ENCODE data around the gene OPRL1. TPM values are rescaled to one million over a fixed set of nuclear protein-coding genes. Genes with fewer than 3 reads are reported as not detected.

OPRL1 gene
- total RNA-seq, 1 experiment from 2014 or later = 1.5 TPM

DNA sequence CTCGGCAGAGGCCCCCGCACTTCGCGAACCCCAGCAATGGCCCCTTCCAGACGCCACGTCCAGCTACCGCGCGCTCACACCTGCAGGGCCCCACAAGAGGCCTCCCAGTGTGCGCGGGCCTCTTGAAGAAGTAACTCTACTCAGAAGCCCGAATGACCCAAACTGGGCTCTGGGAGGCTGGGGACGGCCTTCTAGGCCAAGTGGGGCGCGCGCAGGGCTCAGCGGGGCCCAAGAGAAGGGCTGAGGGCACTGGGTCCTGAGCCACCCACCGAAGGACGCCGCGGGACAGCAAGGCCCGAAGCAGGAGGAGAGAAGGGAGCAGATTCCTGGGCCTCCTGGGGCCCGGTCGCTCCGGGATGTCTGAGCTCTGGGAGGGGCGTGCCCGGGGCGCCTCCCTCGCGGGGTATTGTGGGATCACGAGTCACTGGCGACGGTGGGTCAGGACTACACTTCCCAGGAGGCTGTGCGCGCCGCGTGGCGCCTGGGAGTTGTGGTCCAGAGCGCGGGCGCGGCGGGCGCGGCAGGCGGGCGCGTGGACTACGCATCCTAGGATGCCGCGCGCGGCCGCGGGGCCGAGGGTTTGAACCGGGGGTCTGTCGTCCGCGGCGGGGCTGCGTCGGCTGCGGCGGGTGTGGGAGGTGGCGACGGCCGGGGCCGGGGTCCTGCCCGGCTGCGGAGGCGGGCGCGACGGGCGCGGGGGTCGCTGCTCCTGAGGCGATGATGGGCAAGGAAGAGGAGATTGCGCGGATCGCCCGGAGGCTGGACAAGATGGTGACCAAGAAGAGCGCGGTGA, 17.1 kb upstream of the OPRL1 start, which contains the start of gene TCEA2:
Gene TCEA2 (plus strand): TSS at position 603 of the 793 bp plus-strand sequence. CDS start 115 bp downstream, at position 718.
- Histone ChIP-seq H3K4me2 (peak within 1 kb of the TSS; percentile 96), H3K27ac (peak within 1 kb of the TSS; percentile 61), H3K9me2 (ENCODE audit: insufficient read depth) (no peaks in the 10 kb centered on the region), H3K27me3 (ENCODE audit: insufficient read depth, low read depth) (no peaks in the 10 kb centered on the region), H3K4me1 (replicated peaks; ENCODE audit: insufficient read depth) (peaks cover 54% of the 10 kb centered on the region), H3F3A (ENCODE audit: insufficient read depth, low read depth) (peaks cover 31% of the 10 kb centered on the region; the same call in 1 of the 2 replicates), H3K36me3 (ENCODE audit: low read depth) (no peaks in the 10 kb centered on the region), H3K79me2 (ENCODE audit: low read depth) (peaks cover 19% of the 10 kb centered on the region), H3K9me3 (ENCODE audit: insufficient read depth, low read depth) (no peaks in the 10 kb centered on the region), H4K20me1 (ENCODE audit: insufficient read depth) (peaks cover 5% of the 10 kb centered on the region), H3K4me3 (peak within 1 kb of the TSS; percentile 90), H2AFZ (peak within 1 kb of the TSS; percentile 85)
- intact Hi-C loops (cut with micrococcal nuclease; ENCODE audit: unreplicated experiment) = loop anchor here (1.0 to 10.0 kb wide), 5 partner anchors 16 to 198 kb away; partner anchors contain the start of genes ABHD16B, PRPF6, RGS19 and TPD52L2
- peak; percentile 87 to 97 for DNase-seq
- TF ChIP-seq CTCF (conservative IDR thresholded peaks at IDR 0.05) (no peak), EZH2 (IDR thresholded peaks at IDR 0.05; ENCODE audit: low read depth) (no peak)
- ChIA-PET CTCF (interaction anchor here (1.0 kb wide), 1 partner anchor 82 kb away, joined by 3 read pairs; the partner anchor contains the start of gene PRPF6), POLR2A (ENCODE audit: unreplicated experiment) (interaction anchor here (0.6 to 1.0 kb wide), 10 partner anchors 8 to 790 kb away, joined by 3 to 18 read pairs (median 4); partner anchors contain the start of genes ARFGAP1, HELZ2, PPDPF and PRPF6)
- BruUV-seq (replicated peaks) = no TSS peak

- Histone ChIP-seq H3K27ac (peak overlapping the region; percentile 61), H3K4me1 (replicated peaks; ENCODE audit: insufficient read depth) (peaks cover 47% of the 10 kb centered on the region)
- POLR2A ChIA-PET (ENCODE audit: unreplicated experiment) = interaction anchor here (0.6 to 1.0 kb wide), 8 partner anchors 9 to 791 kb away, joined by 3 to 18 read pairs (median 4); partner anchors contain the start of genes ARFGAP1, HELZ2 and PRPF6
Measured at GRCh38 chr20:64063389-64064144, 16.3 kb upstream of the OPRL1 start.

DNA sequence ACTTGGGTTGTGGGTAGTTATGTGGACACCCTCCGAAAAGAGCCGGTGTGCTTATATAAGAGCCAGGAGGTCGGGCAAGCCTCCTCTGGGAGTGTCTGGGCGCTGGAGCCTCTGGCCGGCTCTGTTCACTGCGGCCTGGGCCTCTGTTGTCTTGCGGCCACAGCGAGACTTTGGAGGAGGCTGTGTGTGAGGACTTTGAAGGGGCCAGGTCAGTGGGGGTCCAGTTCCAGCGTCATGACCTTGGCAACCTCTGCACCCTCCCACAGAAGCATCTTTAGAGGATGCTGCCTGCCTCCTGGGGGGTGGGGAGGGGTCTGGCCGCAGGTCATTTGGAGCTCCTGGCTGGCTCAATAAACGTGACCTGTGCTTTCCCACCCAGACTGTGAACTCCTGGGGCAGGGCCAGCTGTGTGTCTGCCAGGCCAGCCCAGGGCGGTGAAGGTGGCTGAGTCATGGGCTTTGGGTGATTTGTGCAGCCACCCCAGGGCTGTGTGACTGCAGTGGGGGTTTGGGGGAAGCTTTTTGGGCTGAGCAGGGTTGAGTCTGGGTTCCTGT, 15.7 kb upstream of the OPRL1 start:
- peak overlapping the region; percentile 61 for H3K27ac ChIP-seq
- POLR2A ChIA-PET (ENCODE audit: unreplicated experiment) = no interaction called here
- peaks cover 5% of the 10 kb centered on the region for H4K20me1 ChIP-seq (ENCODE audit: insufficient read depth)
- H2AFZ ChIP-seq = no peak overlapping the region
- no peaks in the 10 kb centered on the region for H3K36me3 ChIP-seq (ENCODE audit: low read depth)
- CTCF ChIA-PET = interaction anchor here (0.6 kb wide), 1 partner anchor 355 kb away, joined by 8 read pairs; no protein-coding TSS in a partner anchor
- peaks cover 47% of the 10 kb centered on the region for H3K4me1 ChIP-seq (replicated peaks; ENCODE audit: insufficient read depth)
- TF ChIP-seq EZH2 (IDR thresholded peaks at IDR 0.05; ENCODE audit: low read depth) (no peak), CTCF (conservative IDR thresholded peaks at IDR 0.05) (no peak)
- peak overlapping the region; percentile 90 for H3K4me3 ChIP-seq
- H3K9me2 ChIP-seq (ENCODE audit: insufficient read depth) = no peaks in the 10 kb centered on the region
- peak overlapping the region; percentile 96 for H3K4me2 ChIP-seq
- H3F3A ChIP-seq (ENCODE audit: insufficient read depth, low read depth) = peaks cover 29% of the 10 kb centered on the region; the same call in 1 of the 2 replicates
- TSS peak; percentile 48 for BruUV-seq (replicated peaks)
- peak; percentile 60 to 72 for DNase-seq
- H3K79me2 ChIP-seq (ENCODE audit: low read depth) = peaks cover 19% of the 10 kb centered on the region
- intact Hi-C loops (cut with micrococcal nuclease; ENCODE audit: unreplicated experiment) = loop anchor here (10.0 kb wide), 1 partner anchor 199 kb away; the partner anchor contains the start of genes ABHD16B and TPD52L2
- no peaks in the 10 kb centered on the region for H3K27me3 ChIP-seq (ENCODE audit: insufficient read depth, low read depth)
- no peaks in the 10 kb centered on the region for H3K9me3 ChIP-seq (ENCODE audit: insufficient read depth, low read depth)

More at GRCh38 chr20:64063389-64064144, 16.3 kb upstream of the OPRL1 start:
- no peak for TF ChIP-seq EZH2 (IDR thresholded peaks at IDR 0.05; ENCODE audit: low read depth)
- no peak for DNase-seq
- Histone ChIP-seq H3K79me2 (ENCODE audit: low read depth) (peaks cover 19% of the 10 kb centered on the region), H3K4me2 (peak overlapping the region; percentile 96), H2AFZ (peak overlapping the region; percentile 85), H3K9me2 (ENCODE audit: insufficient read depth) (no peaks in the 10 kb centered on the region), H3K9me3 (ENCODE audit: insufficient read depth, low read depth) (no peaks in the 10 kb centered on the region), H3K4me3 (peak overlapping the region; percentile 90), H4K20me1 (ENCODE audit: insufficient read depth) (peaks cover 5% of the 10 kb centered on the region), H3K36me3 (ENCODE audit: low read depth) (no peaks in the 10 kb centered on the region), H3F3A (ENCODE audit: insufficient read depth, low read depth) (peaks cover 31% of the 10 kb centered on the region; the same call in 1 of the 2 replicates), H3K27me3 (ENCODE audit: insufficient read depth, low read depth) (no peaks in the 10 kb centered on the region)
- CTCF ChIA-PET = interaction anchor here (1.0 kb wide), 1 partner anchor 83 kb away, joined by 3 read pairs; the partner anchor contains the start of gene PRPF6
- intact Hi-C loops (cut with micrococcal nuclease; ENCODE audit: unreplicated experiment) = loop anchor here (1.0 to 10.0 kb wide), 5 partner anchors 15 to 199 kb away; partner anchors contain the start of genes ABHD16B, PRPF6, RGS19 and TPD52L2
- BruUV-seq (replicated peaks) = no TSS peak

Measured in PC-9 (cell line).